Ascending aorta (tissue), 2 donors: Measurements from ENCODE around the gene SLC26A11. TPM values are rescaled to one million over a fixed set of nuclear protein-coding genes. Genes with fewer than 3 reads are reported as not detected.

Experiments used
- DNase-seq, 2 donors: peaks; one replicate each; pipeline ENCODE4 v3.0.0-alpha.2; 2019; ENCODE audit warnings: low spot score in 2 of 2
- H3K27ac ChIP-seq, 2 donors: fragments of 200-600 bp; sonication (generic); one replicate each; pipeline ENCODE4 v1.5.1; 2016 to 2017; ENCODE audit warnings: mild to moderate bottlenecking in 1 of 2
- H3K27me3 ChIP-seq: fragments of 200-600 bp; sonication (generic); one replicate; pipeline ENCODE4 v1.5.1; 2017
- H3K36me3 ChIP-seq, 2 donors: fragments of 200-600 bp; sonication (generic); one replicate each; pipeline ENCODE4 v1.5.1; 2016
- H3K4me1 ChIP-seq, 2 donors: fragments of 200-600 bp; sonication (generic); one replicate each; pipeline ENCODE4 v1.5.1; 2016 to 2017; ENCODE audit warnings: mild to moderate bottlenecking in 1 of 2
- H3K4me3 ChIP-seq, 2 donors: fragments of 200-600 bp; sonication (generic); one replicate each; pipeline ENCODE4 v1.5.1; 2016 to 2017; ENCODE audit warnings: mild to moderate bottlenecking in 1 of 2
- H3K9me3 ChIP-seq, 2 donors: fragments of 200-600 bp; sonication (generic); one replicate each; pipeline ENCODE4 v1.5.1; 2016
- CTCF ChIP-seq, 3 experiments: fragments of 200-600 bp in 2 of 3; fragments of 450-650 bp in 1 of 3; sonication (generic) in 2 of 3; IDR thresholded peaks; one replicate each; pipeline ENCODE4 v1.5.1; 2016 to 2019; ENCODE audit warnings: antibody characterized with exemption in 3 of 3, mild to moderate bottlenecking in 1 of 3, moderate library complexity in 1 of 3
- intact Hi-C: fragments of 100-400 bp; cut with DNase I; formaldehyde crosslinking; loops from one replicate; pipeline ENCODE4 v1.15.1; 2023
- total RNA-seq: library from RNA; depleted of rRNA; stranded (reverse); fragments of >200 nt; gene quantifications from one replicate; pipeline ENCODE4 v1.1.0, GENCODE V29; 2016

The SLC26A11 gene
- total RNA-seq, 1 donor from 2014 or later = 25.8 TPM

DNA sequence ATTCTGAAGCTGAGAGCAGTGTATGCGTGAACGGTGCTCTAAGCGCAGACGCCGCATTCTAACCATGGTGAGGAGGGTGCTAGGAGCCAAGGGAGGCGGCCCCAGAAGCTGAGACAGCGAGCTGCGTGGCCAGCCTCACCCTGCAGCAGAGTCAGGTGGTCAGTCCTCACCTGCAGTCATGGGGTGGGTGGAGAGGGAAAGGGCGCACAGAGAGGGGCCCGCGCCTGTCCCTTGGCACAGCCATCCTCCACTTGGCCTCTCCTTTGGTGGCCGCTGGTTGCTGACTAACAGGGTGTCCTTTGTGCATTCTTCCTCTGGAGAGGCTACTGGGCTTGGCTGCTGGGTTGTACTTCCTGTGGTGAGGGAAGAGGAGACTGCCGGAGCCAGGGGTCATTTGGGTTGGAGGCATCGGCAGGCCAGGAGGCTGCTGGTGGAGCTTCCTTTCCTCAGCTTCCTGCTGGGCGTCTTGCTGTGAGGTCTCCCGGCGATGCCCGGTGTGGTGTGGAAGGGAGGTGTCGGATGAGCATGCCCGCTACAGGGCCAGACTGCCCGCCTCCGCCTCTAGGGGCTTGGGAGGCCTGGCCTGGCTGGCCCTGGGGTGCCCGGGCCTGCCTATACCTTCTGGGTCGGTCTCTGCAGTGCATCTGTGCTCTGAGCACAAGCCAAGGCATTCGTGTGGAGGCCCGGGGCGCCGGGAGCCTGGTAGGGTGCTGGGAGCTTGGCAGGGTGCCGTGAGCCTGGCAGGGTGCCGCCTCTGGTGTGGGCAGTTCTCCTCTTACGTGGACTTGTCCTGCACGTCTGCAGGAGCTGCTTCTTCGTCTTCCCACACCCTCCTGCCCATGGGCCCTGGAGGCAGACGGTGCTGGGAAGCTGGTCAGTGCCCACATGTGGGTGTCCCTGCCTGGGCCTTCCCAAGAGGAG is 57.8 kb downstream of the SLC26A11 start:
- Histone ChIP-seq H3K27ac (peak overlapping the region; percentile 27 to 65), H3K4me3 (no peak overlapping the region), H3K27me3 (no peaks in the 10 kb centered on the region), H3K9me3 (no peaks in the 10 kb centered on the region), H3K4me1 (peaks cover 3 to 24% of the 10 kb centered on the region in 2 donors), H3K36me3 (peaks cover 16 to 23% of the 10 kb centered on the region in 2 donors)
- intact Hi-C loops = loop anchor here (2.0 kb wide), 1 partner anchor 17 kb away; the partner anchor contains the start of gene RNF213
- no peak for TF ChIP-seq CTCF (IDR thresholded peaks at IDR 0.05)
- no peak for DNase-seq

- H3K4me1 ChIP-seq = peaks cover 3 to 24% of the 10 kb centered on the region in 2 donors
- no peaks in the 10 kb centered on the region for H3K9me3 ChIP-seq
- no peak overlapping the region for H3K4me3 ChIP-seq
- peaks cover 11 to 13% of the 10 kb centered on the region in 2 donors for H3K36me3 ChIP-seq
- no peaks in the 10 kb centered on the region for H3K27me3 ChIP-seq
- intact Hi-C loops = loop anchor here (2.0 kb wide), 1 partner anchor 19 kb away; the partner anchor contains the start of gene RNF213
- DNase-seq = no peak
- peak overlapping the region in 1 of 2 donors; percentile 61 for H3K27ac ChIP-seq
- TF ChIP-seq CTCF (IDR thresholded peaks at IDR 0.05) = peak in 1 of 3 experiments; percentile 10
Observed at GRCh38 chr17:80279895-80280294, 59.7 kb downstream of the SLC26A11 start.

GRCh38 chr17:80281516-80281915 is 61.3 kb downstream of the SLC26A11 start:
- no peak for DNase-seq
- intact Hi-C loops = no loop called here
- H3K36me3 ChIP-seq = peaks cover 10 to 13% of the 10 kb centered on the region in 2 donors
- no peaks in the 10 kb centered on the region for H3K27me3 ChIP-seq
- no peaks in the 10 kb centered on the region for H3K9me3 ChIP-seq
- peaks cover 3 to 24% of the 10 kb centered on the region in 2 donors for H3K4me1 ChIP-seq
- no peak for TF ChIP-seq CTCF (IDR thresholded peaks at IDR 0.05)
- no peak overlapping the region for H3K4me3 ChIP-seq
- no peak overlapping the region for H3K27ac ChIP-seq

- peaks cover 3 to 18% of the 10 kb centered on the region in 2 donors for H3K4me1 ChIP-seq
- no peak overlapping the region for H3K4me3 ChIP-seq
- no peak for DNase-seq
- H3K36me3 ChIP-seq = peaks cover 13 to 31% of the 10 kb centered on the region in 2 donors
- H3K9me3 ChIP-seq = no peaks in the 10 kb centered on the region
- intact Hi-C loops = no loop called here
- no peak for TF ChIP-seq CTCF (IDR thresholded peaks at IDR 0.05)
- no peak overlapping the region for H3K27ac ChIP-seq
- H3K27me3 ChIP-seq = no peaks in the 10 kb centered on the region
Observed at GRCh38 chr17:80283116-80283852, 63.1 kb downstream of the SLC26A11 start.

- H3K9me3 ChIP-seq = no peaks in the 10 kb centered on the region
- peaks cover 0 to 4% of the 10 kb centered on the region in 2 donors for H3K4me1 ChIP-seq
- DNase-seq = no peak
- H3K4me3 ChIP-seq = no peak overlapping the region
- no peak for TF ChIP-seq CTCF (IDR thresholded peaks at IDR 0.05)
- no peak overlapping the region for H3K27ac ChIP-seq
- peaks cover 26 to 44% of the 10 kb centered on the region in 2 donors for H3K36me3 ChIP-seq
- intact Hi-C loops = no loop called here
- no peaks in the 10 kb centered on the region for H3K27me3 ChIP-seq
Observed at GRCh38 chr17:80284631-80285030, 64.4 kb downstream of the SLC26A11 start.
